Colonic mucosa (tissue), 4 donors: ENCODE data around the gene BRI3. TPM values are rescaled to one million over a fixed set of nuclear protein-coding genes. Genes with fewer than 3 reads are reported as not detected.

Source experiments
- DNase-seq: peaks from one replicate; pipeline ENCODE4 v3.0.0-alpha.2; 2020
- H3K27ac ChIP-seq: fragments of 200-600 bp; one replicate; pipeline ENCODE4 v1.8.0; 2021
- H3K27me3 ChIP-seq: fragments of 200-600 bp; one replicate; pipeline ENCODE4 v1.8.0; 2021
- H3K36me3 ChIP-seq: fragments of 200-600 bp; one replicate; pipeline ENCODE4 v1.8.0; 2021
- H3K4me1 ChIP-seq: fragments of 200-600 bp; one replicate; pipeline ENCODE4 v1.8.0; 2021; ENCODE audit warnings: mild to moderate bottlenecking
- H3K4me3 ChIP-seq: fragments of 200-600 bp; one replicate; pipeline ENCODE4 v1.8.0; 2021
- H3K9ac ChIP-seq, 2 donors: one replicate each; pipeline ENCODE4 v1.7.0; 2013; ENCODE audit warnings: control low read depth in 2 of 2, low read depth in 2 of 2, low read length in 2 of 2
- H3K9me3 ChIP-seq: fragments of 200-600 bp; one replicate; pipeline ENCODE4 v1.8.0; 2021
- CTCF ChIP-seq: fragments of 200-600 bp; IDR thresholded peaks from one replicate; pipeline ENCODE4 v1.8.0; 2022; ENCODE audit warnings: antibody characterized with exemption, mild to moderate bottlenecking
- intact Hi-C: fragments of 100-400 bp; cut with DNase I; formaldehyde crosslinking; loops from one replicate; pipeline ENCODE4 v1.14.1; 2022
- total RNA-seq, 2 donors: library from RNA; stranded (reverse); fragmentation: NEBNext Ultra II Directional in 1 of 2; extraction: Animal tissue kit (Norgen Biotek cat#: 25700) in 1 of 2; gene quantifications; one replicate each; pipeline ENCODE4 v1.2.1, GENCODE V29; 2021
- donor health status: healthy.
- donor health status: DM: no; HTN: no; CAD: no.
- donor health status: DM: no; HTN: no; CAD: no.

Gene BRI3
- total RNA-seq, 2 donors from 2014 or later = 152 to 187 TPM

DNA sequence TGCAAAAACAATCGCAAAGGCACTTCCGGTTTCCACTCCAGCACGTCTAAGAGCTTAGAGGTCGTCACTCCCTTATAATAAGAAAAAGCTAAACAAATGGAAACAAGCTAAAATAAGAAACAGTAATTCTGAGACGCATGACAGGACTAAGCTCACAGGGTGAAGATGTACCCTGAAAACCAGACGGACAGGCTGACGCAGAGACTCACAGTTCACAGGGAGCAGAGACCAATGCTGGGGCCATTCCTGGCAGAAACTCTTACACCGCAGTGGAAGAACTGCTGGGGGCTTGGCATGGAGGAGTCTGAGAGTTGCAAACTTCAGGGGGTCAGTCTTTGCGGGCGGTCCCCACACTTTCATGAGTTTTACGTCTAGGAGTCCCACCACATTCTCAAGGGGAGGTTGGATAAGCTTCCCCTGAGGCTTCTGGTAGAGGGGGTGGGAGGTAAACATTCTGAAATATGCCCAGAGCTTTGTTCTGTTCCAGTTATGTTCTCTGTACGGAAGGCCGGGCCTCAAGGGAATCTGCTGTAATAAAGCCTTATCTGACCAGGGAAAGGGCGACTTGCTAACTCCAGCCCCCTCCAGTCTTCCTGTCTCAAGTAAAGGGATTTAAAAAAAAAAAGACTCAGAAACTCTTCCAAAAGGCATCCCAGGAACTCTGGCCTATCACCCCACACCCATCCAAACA is 47.8 kb downstream of the BRI3 start:
- DNase-seq = no peak
- no peak for TF ChIP-seq CTCF
- H3K27ac ChIP-seq = no peak overlapping the region
- no peak overlapping the region for H3K4me3 ChIP-seq
- H3K9me3 ChIP-seq = no peaks in the 10 kb centered on the region
- H3K4me1 ChIP-seq = no peaks in the 10 kb centered on the region
- no peak overlapping the region for H3K9ac ChIP-seq
- intact Hi-C loops = no loop called here
- no peaks in the 10 kb centered on the region for H3K27me3 ChIP-seq
- no peaks in the 10 kb centered on the region for H3K36me3 ChIP-seq

GRCh38 chr7:98329791-98330373 is 48.4 kb downstream of the BRI3 start:
- no peak overlapping the region for H3K4me3 ChIP-seq
- no peaks in the 10 kb centered on the region for H3K9me3 ChIP-seq
- no peak for TF ChIP-seq CTCF
- DNase-seq = no peak
- no peaks in the 10 kb centered on the region for H3K36me3 ChIP-seq
- H3K27me3 ChIP-seq = no peaks in the 10 kb centered on the region
- no peak overlapping the region for H3K9ac ChIP-seq
- H3K4me1 ChIP-seq = no peaks in the 10 kb centered on the region
- intact Hi-C loops = no loop called here
- H3K27ac ChIP-seq = no peak overlapping the region

DNA sequence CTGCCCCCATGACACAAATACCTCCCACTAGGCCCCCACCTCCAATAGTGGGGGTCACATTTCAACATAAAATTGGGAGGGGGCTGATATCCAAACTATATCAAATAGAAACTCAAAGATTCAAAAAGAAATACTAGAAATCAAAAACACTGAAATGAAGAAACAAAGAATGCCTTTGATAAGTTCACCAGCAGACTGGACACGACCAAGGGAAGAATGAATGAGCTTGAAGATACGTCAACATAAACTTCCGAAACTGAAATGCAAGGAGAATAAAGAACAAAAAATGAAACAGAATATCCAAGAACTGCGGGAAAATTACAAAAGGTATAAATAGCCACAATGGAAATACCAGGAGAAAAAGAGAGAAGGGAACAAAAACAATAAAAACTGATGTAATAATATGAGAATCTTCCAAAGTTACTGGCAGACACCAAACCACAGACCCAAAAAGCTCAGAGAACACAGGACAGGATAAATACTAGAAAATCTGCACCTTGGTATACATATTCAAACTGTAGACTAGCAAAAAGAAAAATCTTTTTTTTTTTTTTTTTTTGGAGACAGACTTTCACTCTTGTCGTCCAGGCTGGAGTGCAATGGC is 49.5 kb downstream of the BRI3 start:
- no peaks in the 10 kb centered on the region for H3K27me3 ChIP-seq
- H3K4me3 ChIP-seq = no peak overlapping the region
- no peak for TF ChIP-seq CTCF
- H3K4me1 ChIP-seq = no peaks in the 10 kb centered on the region
- H3K27ac ChIP-seq = no peak overlapping the region
- H3K9ac ChIP-seq = no peak overlapping the region
- no peaks in the 10 kb centered on the region for H3K9me3 ChIP-seq
- intact Hi-C loops = no loop called here
- no peak for DNase-seq
- H3K36me3 ChIP-seq = no peaks in the 10 kb centered on the region

GRCh38 chr7:98334081-98334480 is 52.6 kb downstream of the BRI3 start:
- Histone ChIP-seq H3K36me3 (no peaks in the 10 kb centered on the region), H3K27me3 (no peaks in the 10 kb centered on the region), H3K4me3 (no peak overlapping the region), H3K27ac (no peak overlapping the region), H3K9ac (no peak overlapping the region), H3K9me3 (no peaks in the 10 kb centered on the region), H3K4me1 (no peaks in the 10 kb centered on the region)
- TF ChIP-seq CTCF = no peak
- intact Hi-C loops = no loop called here
- no peak for DNase-seq

GRCh38 chr7:98335411-98335977 is 54.0 kb downstream of the BRI3 start:
- Histone ChIP-seq H3K27ac (no peak overlapping the region), H3K27me3 (no peaks in the 10 kb centered on the region), H3K36me3 (no peaks in the 10 kb centered on the region), H3K4me1 (no peaks in the 10 kb centered on the region), H3K4me3 (no peak overlapping the region), H3K9me3 (no peaks in the 10 kb centered on the region), H3K9ac (no peak overlapping the region)
- intact Hi-C loops = no loop called here
- DNase-seq = no peak
- no peak for TF ChIP-seq CTCF
